Stimulated activated CD4-positive, alpha-beta T cell treated with anti-CD3 and anti-CD28 coated beads, Interleukin-4, amount 100 ng/mL, for 1 hour (primary cell): ENCODE data around the gene NF2.

Experiments used
- DNase-seq: peaks from one replicate; pipeline ENCODE4 v3.0.0-alpha.2; 2020

The NF2 gene

GRCh38 chr22:29726512-29727130, 123.2 kb downstream of the NF2 start:
- DNase-seq, result no peak

GRCh38 chr22:29727131-29727523, 123.7 kb downstream of the NF2 start:
- DNase-seq, result no peak

- no peak for DNase-seq
These were observed 125.7 kb downstream of the NF2 start for GRCh38 chr22:29729161-29729560.

- DNase-seq, result no peak
These were observed 127.8 kb downstream of the NF2 start for GRCh38 chr22:29731058-29731850.

DNA sequence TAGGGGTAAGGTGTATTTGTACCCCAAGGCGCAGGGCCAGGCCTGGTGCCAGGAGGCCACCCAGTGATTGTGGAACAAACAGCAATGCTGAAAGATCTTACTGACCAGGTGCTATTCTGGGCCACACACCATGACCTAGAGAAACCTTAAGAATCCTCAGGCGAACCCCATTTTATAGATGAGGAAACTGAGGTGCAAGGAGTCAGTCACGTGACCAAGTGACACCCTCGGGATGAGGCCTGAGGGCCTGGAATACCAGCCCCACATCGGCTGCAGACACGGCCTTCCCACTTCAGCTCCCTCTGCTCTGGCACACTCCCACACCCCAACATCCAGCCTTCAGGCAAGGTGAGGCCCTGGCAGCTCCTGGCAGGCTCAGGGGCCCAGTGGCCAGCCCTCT, 129.4 kb downstream of the NF2 start:
- no peak for DNase-seq

- no peak for DNase-seq
These were observed 130.1 kb downstream of the NF2 start for GRCh38 chr22:29733362-29734201.

GRCh38 chr22:29734406-29734805, 131.0 kb downstream of the NF2 start:
- DNase-seq, result no peak

DNA sequence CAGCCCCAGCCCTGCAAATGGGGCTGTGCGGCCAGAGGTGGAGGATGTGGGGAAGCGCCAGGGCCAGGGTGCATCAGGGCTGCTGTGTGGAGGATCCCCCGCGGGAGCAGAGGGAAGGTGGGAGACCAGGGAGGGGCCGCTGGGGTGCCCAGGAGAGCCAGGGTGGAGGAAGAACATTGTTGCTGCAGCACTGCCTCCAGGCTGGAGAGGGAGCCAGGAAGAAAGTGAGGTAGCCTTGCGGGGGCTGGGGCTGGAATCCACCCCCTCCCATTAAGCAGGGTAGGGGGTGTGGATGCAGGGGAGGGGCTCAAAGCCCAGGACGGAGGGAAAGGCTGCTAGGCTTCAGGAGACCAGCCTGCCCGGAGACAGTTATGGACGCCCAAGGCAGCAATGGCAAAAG, 131.4 kb downstream of the NF2 start:
- DNase-seq, result no peak

DNA sequence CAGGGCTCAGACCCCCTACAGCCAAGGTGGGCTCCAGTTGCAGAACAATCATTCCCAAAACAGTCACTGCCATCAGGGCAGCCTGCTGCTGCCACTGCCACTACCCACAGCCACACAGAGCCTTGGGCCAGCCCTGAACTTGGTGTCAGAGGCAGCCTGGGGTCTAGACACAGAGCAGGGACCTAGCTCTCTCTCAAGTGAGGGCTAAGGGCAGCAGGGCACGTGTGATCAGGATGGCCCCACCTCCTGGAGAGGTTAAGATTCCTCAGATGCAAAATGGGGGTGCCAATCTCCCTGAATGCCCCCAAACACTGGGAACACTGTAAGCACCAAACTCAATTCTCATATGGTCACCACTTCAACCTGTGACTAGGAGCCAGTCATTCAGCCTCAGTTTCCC, 132.0 kb downstream of the NF2 start:
- DNase-seq, result no peak

- DNase-seq, result no peak
These were observed 134.1 kb downstream of the NF2 start for GRCh38 chr22:29737251-29738117.

- no peak for DNase-seq
These were observed 134.8 kb downstream of the NF2 start for GRCh38 chr22:29738118-29738815.

GRCh38 chr22:29739346-29739875, 136.0 kb downstream of the NF2 start:
- DNase-seq, result no peak

GRCh38 chr22:29740216-29740615, 136.8 kb downstream of the NF2 start:
- no peak for DNase-seq

GRCh38 chr22:29741926-29742325, 138.5 kb downstream of the NF2 start:
- no peak for DNase-seq

DNA sequence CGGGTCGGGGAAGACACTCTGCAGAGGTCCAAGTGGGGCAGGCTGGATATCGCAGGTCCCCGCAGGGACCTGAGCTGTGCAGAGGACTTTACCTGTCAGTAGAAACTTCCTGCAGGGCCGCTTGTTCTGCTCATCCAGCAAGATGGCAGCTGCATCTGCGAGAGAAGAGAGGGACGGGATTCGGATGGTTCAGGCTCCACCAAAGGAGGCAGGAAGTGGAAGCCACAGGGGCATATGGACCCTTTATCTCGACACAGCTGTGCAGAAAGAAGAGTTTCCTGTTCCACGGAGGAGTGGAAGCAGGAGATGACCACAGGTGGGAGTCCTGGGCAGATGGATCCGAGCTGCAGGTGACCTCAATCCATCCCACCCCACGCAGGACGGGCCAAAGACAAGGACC, 138.9 kb downstream of the NF2 start:
- DNase-seq, result no peak

GRCh38 chr22:29744902-29745301, 141.5 kb downstream of the NF2 start:
- no peak for DNase-seq

DNA sequence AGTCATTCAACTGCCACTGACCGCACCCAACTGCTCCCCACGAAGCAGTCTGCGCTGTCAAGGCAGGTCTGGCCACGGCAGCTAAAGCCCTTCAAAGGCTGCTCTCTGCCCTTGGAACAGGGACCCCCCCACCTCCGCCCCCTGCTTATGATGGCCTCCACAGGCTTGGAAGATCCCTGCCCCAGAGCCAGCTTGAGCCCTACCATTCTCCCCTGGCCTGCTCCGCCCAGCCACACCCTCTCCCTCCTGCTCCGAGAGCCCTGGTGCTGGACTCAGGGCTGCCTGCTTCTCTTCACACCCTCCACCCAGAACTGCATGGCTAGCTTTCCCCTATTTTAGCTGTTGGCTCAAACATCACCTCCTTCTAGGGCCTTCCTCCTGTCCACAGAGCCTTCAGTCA, 144.4 kb downstream of the NF2 start:
- DNase-seq, result no peak
